Upper lobe of left lung (tissue), 6 donors: Measurements from ENCODE around the gene LSM12. TPM values are rescaled to one million over a fixed set of nuclear protein-coding genes. Genes with fewer than 3 reads are reported as not detected.

Experiments used
- ATAC-seq, 2 donors: fragments of 200-7000 bp; cut with Tn5 transposase; one replicate each; pipeline ENCODE4 v1.9.1; 2022; ENCODE audit warnings: mild to moderate bottlenecking in 2 of 2, moderate library complexity in 2 of 2; ENCODE audit not compliant: low FRiP score in 2 of 2
- DNase-seq, 2 donors: peaks; one replicate each; pipeline ENCODE4 v3.0.0-alpha.2; 2019 to 2020
- H3K27ac ChIP-seq, 4 donors: fragments of 200-600 bp; sonication (generic); one replicate each; pipeline ENCODE4 v1.5.1; 2016 to 2019
- H3K27me3 ChIP-seq, 4 donors: fragments of 200-600 bp; sonication (generic); one replicate each; pipeline ENCODE4 v1.5.1; 2017 to 2019
- H3K36me3 ChIP-seq, 4 donors: fragments of 200-600 bp; sonication (generic); one replicate each; pipeline ENCODE4 v1.5.1; 2016 to 2019
- H3K4me1 ChIP-seq, 4 donors: fragments of 200-600 bp; sonication (generic); one replicate each; pipeline ENCODE4 v1.5.1; 2018 to 2019
- H3K4me3 ChIP-seq, 4 donors: fragments of 200-600 bp; sonication (generic); one replicate each; pipeline ENCODE4 v1.5.1; 2017 to 2019; ENCODE audit warnings: mild to moderate bottlenecking in 2 of 4, moderate library complexity in 1 of 4
- H3K9me3 ChIP-seq, 4 donors: fragments of 200-600 bp; sonication (generic); one replicate each; pipeline ENCODE4 v1.5.1; 2018 to 2019
- CTCF ChIP-seq, 6 experiments: fragments of 450-650 bp in 4 of 6; fragments of 200-600 bp in 2 of 6; sonication (generic) in 2 of 6; IDR thresholded peaks; one replicate each; pipeline ENCODE4 v1.5.1; 2016 to 2019; ENCODE audit warnings: antibody characterized with exemption in 6 of 6
- EP300 ChIP-seq, 4 donors: sonication (generic); formaldehyde crosslinking; IDR thresholded peaks; one replicate each; pipeline ENCODE4 v1.5.1; 2017; ENCODE audit warnings: antibody characterized with exemption in 4 of 4, control low read depth in 2 of 4
- POLR2A ChIP-seq, 4 donors: fragments of 450-650 bp; IDR thresholded peaks; one replicate each; pipeline ENCODE4 v1.5.1; 2016 to 2017; ENCODE audit warnings: antibody characterized with exemption in 4 of 4, mild to moderate bottlenecking in 2 of 4
- POLR2AphosphoS5 ChIP-seq, 2 donors: sonication (generic); formaldehyde crosslinking; IDR thresholded peaks; one replicate each; pipeline ENCODE4 v1.5.1; 2017; ENCODE audit warnings: antibody characterized with exemption in 2 of 2
- WGBS, 2 donors: methylation state at CpG; one replicate each; pipeline ENCODE4 v1.1.5; 2017 to 2018; 5-methylcytosine and 5-hydroxymethylcytosine counted together
- total RNA-seq, 6 donors: library from RNA; depleted of rRNA in 4 of 6; stranded (reverse); fragments of >200 nt in 4 of 6; gene quantifications; one replicate each; pipeline versions ENCODE4 v1.1.0 to v1.2.1, GENCODE V29; 2016 to 2021
- donor health status: DM: no; HTN: no; CAD: no; lungs with moderate emphysema.
- donor health status: DM: no; HTN: yes; CAD: no; lungs with severe emphysema.

LSM12 gene
- total RNA-seq, 6 donors from 2014 or later, result 14.8 to 38.3 (median 33.6) TPM

- peak overlapping the region; percentile 44 to 66 (median 58) for H3K4me3 ChIP-seq
- peak overlapping the region; percentile 46 to 81 (median 76) for H3K27ac ChIP-seq
- ATAC-seq (peak; percentile 95 to 96), DNase-seq (peak; percentile 100)
- no peaks in the 10 kb centered on the region for H3K9me3 ChIP-seq
- H3K27me3 ChIP-seq, result peaks cover 0 to 20% (median 14%) of the 10 kb centered on the region in 4 donors
- peaks cover 32 to 48% (median 34%) of the 10 kb centered on the region in 4 donors for H3K4me1 ChIP-seq
- H3K36me3 ChIP-seq, result peaks cover 0 to 15% (median 5%) of the 10 kb centered on the region in 4 donors
- WGBS, 2 donors, result 0 to 1% methylated on average over 29 to 37 of the region's 40 CpGs
- TF ChIP-seq EP300 (IDR thresholded peaks at IDR 0.05) (no peak), CTCF (IDR thresholded peaks at IDR 0.05) (peak in 4 of 6 experiments; percentile 28 to 70 (median 49)), POLR2AphosphoS5 (IDR thresholded peaks at IDR 0.05) (peak; percentile 39 to 53), POLR2A (IDR thresholded peaks at IDR 0.05) (peak in 2 of 4 donors; percentile 47 to 55)
Measured at GRCh38 chr17:44006598-44007345, 59.7 kb downstream of the LSM12 start.

- ATAC-seq, result peak in 1 of 2 donors; percentile 4
Measured at GRCh38 chr17:44006272-44006597, 60.2 kb downstream of the LSM12 start.

GRCh38 chr17:44005527-44006271 lies 60.8 kb downstream of the LSM12 start:
- H3K27me3 ChIP-seq, result peaks cover 0 to 20% (median 14%) of the 10 kb centered on the region in 4 donors
- WGBS, 2 donors, result 11 to 18% methylated on average over 10 to 33 of the region's 59 CpGs

More at GRCh38 chr17:44006272-44006597, 60.2 kb downstream of the LSM12 start:
- H3K4me1 ChIP-seq, result peaks cover 32 to 48% (median 34%) of the 10 kb centered on the region in 4 donors
- H3K27ac ChIP-seq, result peak overlapping the region; percentile 46 to 81 (median 76)
- H3K4me3 ChIP-seq, result peak overlapping the region; percentile 44 to 66 (median 58)
- peaks cover 0 to 12% (median 4%) of the 10 kb centered on the region in 4 donors for H3K36me3 ChIP-seq
- TF ChIP-seq CTCF (IDR thresholded peaks at IDR 0.05) (no peak), EP300 (IDR thresholded peaks at IDR 0.05) (no peak), POLR2AphosphoS5 (IDR thresholded peaks at IDR 0.05) (no peak), POLR2A (IDR thresholded peaks at IDR 0.05) (no peak)
- DNase-seq, result no peak
- H3K9me3 ChIP-seq, result no peaks in the 10 kb centered on the region
- WGBS, 2 donors, result 2 to 4% methylated on average over 21 of the region's 21 CpGs
- peaks cover 0 to 20% (median 14%) of the 10 kb centered on the region in 4 donors for H3K27me3 ChIP-seq

More at GRCh38 chr17:44005527-44006271, 60.8 kb downstream of the LSM12 start:
- peak overlapping the region; percentile 44 to 66 (median 58) for H3K4me3 ChIP-seq
- DNase-seq, result peak; percentile 70 to 91
- H3K4me1 ChIP-seq, result peaks cover 32 to 44% (median 34%) of the 10 kb centered on the region in 4 donors
- H3K36me3 ChIP-seq, result peaks cover 0 to 12% (median 4%) of the 10 kb centered on the region in 4 donors
- peak; percentile 40 to 72 for ATAC-seq
- no peaks in the 10 kb centered on the region for H3K9me3 ChIP-seq
- TF ChIP-seq POLR2A (IDR thresholded peaks at IDR 0.05) (no peak), CTCF (IDR thresholded peaks at IDR 0.05) (peak in 2 of 6 experiments; percentile 8 to 13)
- H3K27ac ChIP-seq, result peak overlapping the region; percentile 46 to 81 (median 76)
